Stimulated activated naive B cell treated with anti-CD40 and anti-IgM and Interleukin-4, amounts not matched to agents 10 μg/mL and 1 μg/mL and 100 μg/mL, for 72 hours (primary cell): ENCODE data around the gene ARHGAP11A.

Experiments
- ATAC-seq, 2 donors: fragments of 150-1000 bp; cut with Tn5 transposase; replicated peaks; 2 replicates each; pipeline ENCODE4 v1.10.0; 2021; ENCODE audit warnings: moderate library complexity in 1 of 2
- DNase-seq: peaks from one replicate; pipeline ENCODE4 v3.0.0; 2021
- H3K27ac Mint-ChIP-seq: one replicate; pipeline ENCODE4 v1.8.0; 2022; ENCODE audit warnings: mild to moderate bottlenecking, mixed read lengths
- H3K27me3 Mint-ChIP-seq, 2 donors: one replicate each; pipeline ENCODE4 v1.8.0; 2022; ENCODE audit warnings: mixed read lengths in 2 of 2
- H3K36me3 Mint-ChIP-seq, 2 donors: one replicate each; pipeline ENCODE4 v1.8.0; 2022; ENCODE audit warnings: mixed read lengths in 2 of 2, mild to moderate bottlenecking in 1 of 2
- H3K4me1 Mint-ChIP-seq, 2 donors: one replicate each; pipeline ENCODE4 v1.8.0; 2022; ENCODE audit warnings: mixed read lengths in 2 of 2, mild to moderate bottlenecking in 1 of 2
- H3K4me3 Mint-ChIP-seq, 2 donors: one replicate each; pipeline ENCODE4 v1.8.0; 2022; ENCODE audit warnings: mild to moderate bottlenecking in 2 of 2, mixed read lengths in 2 of 2, moderate library complexity in 1 of 2
- H3K9me3 Mint-ChIP-seq, 2 donors: one replicate each; pipeline ENCODE4 v1.8.0; 2022; ENCODE audit warnings: mixed read lengths in 2 of 2, mild to moderate bottlenecking in 1 of 2

The ARHGAP11A gene

GRCh38 chr15:32642667-32643435 lies 27.5 kb downstream of the ARHGAP11A start:
- peaks cover 11 to 13% of the 10 kb centered on the region in 2 donors for H3K27me3 Mint-ChIP-seq
- H3K9me3 Mint-ChIP-seq, result no peaks in the 10 kb centered on the region
- no peak overlapping the region for H3K27ac Mint-ChIP-seq
- peaks cover 2 to 7% of the 10 kb centered on the region in 2 donors for H3K36me3 Mint-ChIP-seq
- DNase-seq, result no peak
- peaks cover 2 to 8% of the 10 kb centered on the region in 2 donors for H3K4me1 Mint-ChIP-seq
- H3K4me3 Mint-ChIP-seq, result no peak overlapping the region
- no peak for ATAC-seq

- H3K4me1 Mint-ChIP-seq, result peaks cover 2 to 8% of the 10 kb centered on the region in 2 donors
- peaks cover 11 to 13% of the 10 kb centered on the region in 2 donors for H3K27me3 Mint-ChIP-seq
- H3K36me3 Mint-ChIP-seq, result peaks cover 2 to 7% of the 10 kb centered on the region in 2 donors
- no peaks in the 10 kb centered on the region for H3K9me3 Mint-ChIP-seq
- ATAC-seq (no peak), DNase-seq (no peak)
- no peak overlapping the region for H3K27ac Mint-ChIP-seq
- H3K4me3 Mint-ChIP-seq, result no peak overlapping the region
These were observed 28.7 kb downstream of the ARHGAP11A start for GRCh38 chr15:32643907-32644445.

GRCh38 chr15:32646291-32646690 lies 31.0 kb downstream of the ARHGAP11A start:
- no peak for ATAC-seq
- H3K4me1 Mint-ChIP-seq, result peaks cover 2 to 5% of the 10 kb centered on the region in 2 donors
- no peak overlapping the region for H3K4me3 Mint-ChIP-seq
- no peak overlapping the region for H3K27ac Mint-ChIP-seq
- H3K27me3 Mint-ChIP-seq, result peaks cover 8 to 11% of the 10 kb centered on the region in 2 donors
- no peaks in the 10 kb centered on the region for H3K9me3 Mint-ChIP-seq
- no peak for DNase-seq
- H3K36me3 Mint-ChIP-seq, result peaks cover 0 to 5% of the 10 kb centered on the region in 2 donors

- H3K4me3 Mint-ChIP-seq, result no peak overlapping the region
- H3K36me3 Mint-ChIP-seq, result no peaks in the 10 kb centered on the region
- ATAC-seq, result peak; percentile 29 to 50
- DNase-seq, result no peak
- no peaks in the 10 kb centered on the region for H3K4me1 Mint-ChIP-seq
- H3K27me3 Mint-ChIP-seq, result no peaks in the 10 kb centered on the region
- no peak overlapping the region for H3K27ac Mint-ChIP-seq
- no peaks in the 10 kb centered on the region for H3K9me3 Mint-ChIP-seq
These were observed 34.0 kb downstream of the ARHGAP11A start for GRCh38 chr15:32649342-32649741.

GRCh38 chr15:32651229-32651837 lies 36.0 kb downstream of the ARHGAP11A start:
- H3K27me3 Mint-ChIP-seq, result no peaks in the 10 kb centered on the region
- no peak overlapping the region for H3K4me3 Mint-ChIP-seq
- DNase-seq (peak; percentile 33), ATAC-seq (peak; percentile 87 to 88)
- H3K4me1 Mint-ChIP-seq, result no peaks in the 10 kb centered on the region
- no peaks in the 10 kb centered on the region for H3K9me3 Mint-ChIP-seq
- no peaks in the 10 kb centered on the region for H3K36me3 Mint-ChIP-seq
- H3K27ac Mint-ChIP-seq, result no peak overlapping the region

- ATAC-seq, result no peak
These were observed 36.9 kb downstream of the ARHGAP11A start for GRCh38 chr15:32652178-32652577.

GRCh38 chr15:32656091-32656490 lies 40.8 kb downstream of the ARHGAP11A start:
- Mint-ChIP-seq H3K27ac (no peak overlapping the region), H3K27me3 (no peaks in the 10 kb centered on the region), H3K9me3 (no peaks in the 10 kb centered on the region), H3K4me1 (no peaks in the 10 kb centered on the region), H3K4me3 (no peak overlapping the region), H3K36me3 (no peaks in the 10 kb centered on the region)
- ATAC-seq (no peak), DNase-seq (no peak)

More at GRCh38 chr15:32652178-32652577, 36.9 kb downstream of the ARHGAP11A start:
- Mint-ChIP-seq H3K4me3 (no peak overlapping the region), H3K9me3 (no peaks in the 10 kb centered on the region), H3K27me3 (no peaks in the 10 kb centered on the region), H3K4me1 (no peaks in the 10 kb centered on the region), H3K36me3 (no peaks in the 10 kb centered on the region), H3K27ac (no peak overlapping the region)
- DNase-seq, result no peak

GRCh38 chr15:32656496-32656895 lies 41.2 kb downstream of the ARHGAP11A start:
- Mint-ChIP-seq H3K36me3 (no peaks in the 10 kb centered on the region), H3K27ac (no peak overlapping the region), H3K9me3 (no peaks in the 10 kb centered on the region), H3K4me1 (no peaks in the 10 kb centered on the region), H3K4me3 (no peak overlapping the region), H3K27me3 (no peaks in the 10 kb centered on the region)
- no peak for DNase-seq
- ATAC-seq, result no peak

- no peak overlapping the region for H3K27ac Mint-ChIP-seq
- no peaks in the 10 kb centered on the region for H3K9me3 Mint-ChIP-seq
- no peak for DNase-seq
- H3K4me1 Mint-ChIP-seq, result no peaks in the 10 kb centered on the region
- no peak overlapping the region for H3K4me3 Mint-ChIP-seq
- ATAC-seq, result peak in 1 of 2 donors; percentile 44
- H3K36me3 Mint-ChIP-seq, result no peaks in the 10 kb centered on the region
- no peaks in the 10 kb centered on the region for H3K27me3 Mint-ChIP-seq
These were observed 42.0 kb downstream of the ARHGAP11A start for GRCh38 chr15:32657198-32657883.

- Mint-ChIP-seq H3K36me3 (no peaks in the 10 kb centered on the region), H3K9me3 (no peaks in the 10 kb centered on the region), H3K4me1 (peaks cover 4 to 6% of the 10 kb centered on the region in 2 donors), H3K27me3 (no peaks in the 10 kb centered on the region), H3K4me3 (no peak overlapping the region), H3K27ac (no peak overlapping the region)
- ATAC-seq (no peak), DNase-seq (no peak)
These were observed 42.6 kb downstream of the ARHGAP11A start for GRCh38 chr15:32657941-32658340.

GRCh38 chr15:32659340-32660155 lies 44.2 kb downstream of the ARHGAP11A start:
- Mint-ChIP-seq H3K9me3 (no peaks in the 10 kb centered on the region), H3K36me3 (no peaks in the 10 kb centered on the region), H3K4me3 (no peak overlapping the region)

GRCh38 chr15:32663671-32664070 lies 48.4 kb downstream of the ARHGAP11A start:
- ATAC-seq (no peak), DNase-seq (no peak)
- no peaks in the 10 kb centered on the region for H3K9me3 Mint-ChIP-seq
- H3K36me3 Mint-ChIP-seq, result no peaks in the 10 kb centered on the region
- H3K4me3 Mint-ChIP-seq, result no peak overlapping the region
- no peaks in the 10 kb centered on the region for H3K27me3 Mint-ChIP-seq
- no peak overlapping the region for H3K27ac Mint-ChIP-seq
- H3K4me1 Mint-ChIP-seq, result peaks cover 4 to 6% of the 10 kb centered on the region in 2 donors

More at GRCh38 chr15:32659340-32660155, 44.2 kb downstream of the ARHGAP11A start:
- Mint-ChIP-seq H3K27ac (no peak overlapping the region), H3K4me1 (peaks cover 4 to 6% of the 10 kb centered on the region in 2 donors), H3K27me3 (no peaks in the 10 kb centered on the region)
- DNase-seq (no peak), ATAC-seq (no peak)

- Mint-ChIP-seq H3K36me3 (no peaks in the 10 kb centered on the region), H3K4me3 (no peak overlapping the region), H3K4me1 (peaks cover 4 to 6% of the 10 kb centered on the region in 2 donors), H3K27me3 (no peaks in the 10 kb centered on the region), H3K27ac (no peak overlapping the region), H3K9me3 (no peaks in the 10 kb centered on the region)
- DNase-seq (no peak), ATAC-seq (no peak)
These were observed 49.5 kb downstream of the ARHGAP11A start for GRCh38 chr15:32664796-32665195.

GRCh38 chr15:32667321-32667720 lies 52.0 kb downstream of the ARHGAP11A start:
- Mint-ChIP-seq H3K36me3 (no peaks in the 10 kb centered on the region), H3K27me3 (no peaks in the 10 kb centered on the region), H3K4me1 (peaks cover 4 to 6% of the 10 kb centered on the region in 2 donors), H3K4me3 (no peak overlapping the region), H3K9me3 (no peaks in the 10 kb centered on the region), H3K27ac (no peak overlapping the region)
- DNase-seq (no peak), ATAC-seq (no peak)
